ENCODE measurements around the gene DYRK1B. TPM values are rescaled to one million over a fixed set of nuclear protein-coding genes. Genes with fewer than 3 reads are reported as not detected.

Gene DYRK1B
- total and polyA plus RNA-seq, 4 donors: 7.9 to 25.6 (median 20.8) TPM

- Histone ChIP-seq H3K9me3 (ENCODE audit: control insufficient read depth in 4 of 4, insufficient read depth in 3 of 4, low read length in 3 of 4) (no peaks in the 10 kb centered on the region), H3K27me3 (ENCODE audit: control insufficient read depth in 3 of 3, insufficient read depth in 3 of 3, low read length in 2 of 3) (no peaks in the 10 kb centered on the region), H3K36me3 (ENCODE audit: control insufficient read depth in 4 of 4, insufficient read depth in 4 of 4, low read length in 4 of 4) (peaks cover 2 to 47% (median 36%) of the 10 kb centered on the region in 4 donors), H3K27ac (ENCODE audit: low read depth in 1 of 2, low read length in 1 of 2) (no peak overlapping the region), H3K4me1 (ENCODE audit: control insufficient read depth in 5 of 5, insufficient read depth in 5 of 5, low read length in 5 of 5) (peaks cover 6 to 17% (median 9%) of the 10 kb centered on the region in 5 donors), H3K9ac (ENCODE audit: insufficient read depth in 1 of 2, low read length in 2 of 2) (no peak overlapping the region), H3K4me3 (no peak overlapping the region)
- no peak for TF ChIP-seq CTCF (IDR thresholded peaks at IDR 0.05; ENCODE audit: control extremely low read depth, extremely low read depth)
- ATAC-seq (ENCODE audit: insufficient read depth, low FRiP score) (no peak), DNase-seq (no peak)
- WGBS, 2 donors: 51 to 64% methylated on average over 5 of the region's 5 CpGs
Observed at GRCh38 chr19:39828654-39829032, 5.3 kb downstream of the DYRK1B start.

GRCh38 chr19:39828015-39828653 is 5.8 kb downstream of the DYRK1B start:
- peaks cover 6 to 20% (median 12%) of the 10 kb centered on the region in 5 donors for H3K4me1 ChIP-seq (ENCODE audit: control insufficient read depth in 5 of 5, insufficient read depth in 5 of 5, low read length in 5 of 5)
- 83 to 88% methylated on average over 26 of the region's 26 CpGs for WGBS, 2 donors
- H3K27me3 ChIP-seq (ENCODE audit: control insufficient read depth in 3 of 3, insufficient read depth in 3 of 3, low read length in 2 of 3): no peaks in the 10 kb centered on the region
- TF ChIP-seq CTCF (IDR thresholded peaks at IDR 0.05; ENCODE audit: control extremely low read depth, extremely low read depth): no peak
- no peaks in the 10 kb centered on the region for H3K9me3 ChIP-seq (ENCODE audit: control insufficient read depth in 4 of 4, insufficient read depth in 3 of 4, low read length in 3 of 4)
- H3K4me3 ChIP-seq: no peak overlapping the region
- DNase-seq (no peak), ATAC-seq (ENCODE audit: insufficient read depth, low FRiP score) (no peak)
- H3K36me3 ChIP-seq (ENCODE audit: control insufficient read depth in 4 of 4, insufficient read depth in 4 of 4, low read length in 4 of 4): peaks cover 2 to 47% (median 36%) of the 10 kb centered on the region in 4 donors
- no peak overlapping the region for H3K27ac ChIP-seq (ENCODE audit: low read depth in 1 of 2, low read length in 1 of 2)
- H3K9ac ChIP-seq (ENCODE audit: insufficient read depth in 1 of 2, low read length in 2 of 2): no peak overlapping the region

GRCh38 chr19:39827216-39827615 is 6.7 kb downstream of the DYRK1B start:
- Histone ChIP-seq H3K4me1 (ENCODE audit: control insufficient read depth in 5 of 5, insufficient read depth in 5 of 5, low read length in 5 of 5) (peaks cover 2 to 13% (median 5%) of the 10 kb centered on the region in 5 donors), H3K9ac (ENCODE audit: insufficient read depth in 1 of 2, low read length in 2 of 2) (no peak overlapping the region), H3K4me3 (no peak overlapping the region), H3K9me3 (ENCODE audit: control insufficient read depth in 4 of 4, insufficient read depth in 3 of 4, low read length in 3 of 4) (no peaks in the 10 kb centered on the region), H3K36me3 (ENCODE audit: control insufficient read depth in 4 of 4, insufficient read depth in 4 of 4, low read length in 4 of 4) (peaks cover 2 to 47% (median 34%) of the 10 kb centered on the region in 4 donors), H3K27me3 (ENCODE audit: control insufficient read depth in 3 of 3, insufficient read depth in 3 of 3, low read length in 2 of 3) (no peaks in the 10 kb centered on the region), H3K27ac (ENCODE audit: low read depth in 1 of 2, low read length in 1 of 2) (no peak overlapping the region)
- DNase-seq: no peak
- TF ChIP-seq CTCF (IDR thresholded peaks at IDR 0.05; ENCODE audit: control extremely low read depth, extremely low read depth): no peak
- WGBS, 2 donors: 89 to 91% methylated on average over 10 to 13 of the region's 13 CpGs
- no peak for ATAC-seq (ENCODE audit: insufficient read depth, low FRiP score)
